SK-N-SH (cell line): ENCODE measurements around the gene SEMA4B. TPM values are rescaled to one million over a fixed set of nuclear protein-coding genes. Genes with fewer than 3 reads are reported as not detected.

Experiments used
- CTCF ChIA-PET: fragments of 300-600, 350-600 bp; formaldehyde crosslinking; extraction: SDS; loops from one replicate; lab custom pipeline; 2021; lab: Yijun Ruan, JAX
- POLR2A ChIA-PET: fragments of 350-600 bp; sonication (Branson Sonifier 250); formaldehyde crosslinking; extraction: SDS; loops from one replicate; lab custom pipeline; 2020; ENCODE audit warnings: antibody characterized with exemption, inconsistent platforms; lab: Yijun Ruan, JAX
- DNase-seq: peaks from one replicate; pipeline ENCODE4 v3.0.0; 2012
- H2AFZ ChIP-seq: fragments of 200-600 bp; sonication (generic); 2 replicates; pipeline ENCODE4 v1.8.1; 2016; ENCODE audit warnings: antibody characterized with exemption, mild to moderate bottlenecking, low read depth
- H3F3A ChIP-seq: fragments of 200-600 bp; sonication (generic); replicated peaks from 2 replicates; pipeline ENCODE3; 2016; ENCODE audit warnings: antibody characterized with exemption, mild to moderate bottlenecking; ENCODE audit not compliant: insufficient read depth
- H3K27ac ChIP-seq, 2 experiments: fragments of 200-500 bp in 1 of 2; fragments of 200-600 bp in 1 of 2; sonication (Bioruptor generic) in 1 of 2; sonication (generic), shearing (Covaris generic) in 1 of 2; 2 replicates each; pipeline versions ENCODE4 v1.5.1 to v1.6.1; 2014 to 2016; ENCODE audit warnings: low read depth in 2 of 2, inconsistent platforms in 1 of 2, low read length in 1 of 2, mild to moderate bottlenecking in 1 of 2, mixed read lengths in 1 of 2
- H3K27me3 ChIP-seq: fragments of 200-600 bp; sonication (generic), shearing (Covaris generic); 2 replicates; pipeline ENCODE4 v1.6.1; 2016; ENCODE audit warnings: mixed run types; ENCODE audit not compliant: insufficient read depth
- H3K36me3 ChIP-seq, 2 experiments: fragments of 200-500 bp in 1 of 2; fragments of 200-600 bp in 1 of 2; sonication (Bioruptor generic) in 1 of 2; sonication (generic) in 1 of 2; replicated peaks in 1 of 2; 2 replicates each; pipeline versions ENCODE3 to v1.5.1; 2014 to 2016; ENCODE audit warnings: low read length in 1 of 2, mild to moderate bottlenecking in 1 of 2; ENCODE audit not compliant: insufficient read depth in 2 of 2, control insufficient read depth in 1 of 2
- H3K4me1 ChIP-seq, 2 experiments: fragments of 200-500 bp in 1 of 2; fragments of 200-600 bp in 1 of 2; sonication (Bioruptor generic) in 1 of 2; sonication (generic), shearing (Covaris generic) in 1 of 2; 2 replicates each; pipeline versions ENCODE4 v1.5.1 to v1.6.1; 2014 to 2016; ENCODE audit warnings: low read depth in 1 of 2, low read length in 1 of 2, mixed run types in 1 of 2; ENCODE audit not compliant: insufficient read depth in 2 of 2, control insufficient read depth in 1 of 2
- H3K4me2 ChIP-seq: fragments of 200-600 bp; sonication (generic), shearing (Covaris generic); 2 replicates; pipeline ENCODE4 v1.6.1; 2017; ENCODE audit warnings: mixed run types
- H3K4me3 ChIP-seq, 2 experiments: fragments of 200-500 bp in 1 of 2; fragments of 200-600 bp in 1 of 2; sonication (Bioruptor generic) in 1 of 2; sonication (generic), shearing (Covaris generic) in 1 of 2; 2 replicates each; pipeline versions ENCODE4 v1.5.1 to v1.8.1; 2014 to 2016; ENCODE audit warnings: low read depth in 2 of 2, inconsistent platforms in 1 of 2, low read length in 1 of 2, mild to moderate bottlenecking in 1 of 2, mixed read lengths in 1 of 2, moderate library complexity in 1 of 2
- H3K79me2 ChIP-seq: fragments of 200-600 bp; sonication (generic); 2 replicates; pipeline ENCODE4 v1.8.1; 2017; ENCODE audit warnings: mild to moderate bottlenecking; ENCODE audit not compliant: insufficient read depth
- H3K9ac ChIP-seq: fragments of 200-600 bp; sonication (generic); 2 replicates; pipeline ENCODE4 v1.6.1; 2017; ENCODE audit warnings: mixed run types
- H3K9me2 ChIP-seq: fragments of 200-600 bp; sonication (generic); 2 replicates; pipeline ENCODE4 v1.6.1; 2017; ENCODE audit warnings: mixed run types
- H3K9me3 ChIP-seq: fragments of 200-600 bp; sonication (generic); 2 replicates; pipeline ENCODE4 v1.6.1; 2017; ENCODE audit warnings: mixed run types, mild to moderate bottlenecking, moderate library complexity
- H4K20me1 ChIP-seq: fragments of 200-600 bp; sonication (generic); 2 replicates; pipeline ENCODE4 v1.6.1; 2017; ENCODE audit warnings: mild to moderate bottlenecking, mixed run types; ENCODE audit not compliant: insufficient read depth
- FOSL2 ChIP-seq: IDR thresholded peaks from 2 replicates; pipeline ENCODE4 v1.4.0; 2012; ENCODE audit warnings: low read depth, mild to moderate bottlenecking, moderate library complexity, borderline replicate concordance
- GATA2 ChIP-seq: sonication (generic); formaldehyde crosslinking; IDR thresholded peaks from 2 replicates; pipeline ENCODE4 v1.5.0; 2020; ENCODE audit warnings: mild to moderate bottlenecking, missing genetic modification reagents
- IRF3 ChIP-seq: fragments of 150-350 bp; IDR thresholded peaks from 2 replicates; pipeline ENCODE4 v1.6.1; 2016; ENCODE audit warnings: mild to moderate bottlenecking, low read depth, low read length
- MXI1 ChIP-seq: IDR thresholded peaks from 2 replicates; pipeline ENCODE4 v1.6.1; 2012; ENCODE audit warnings: mild to moderate bottlenecking, low read depth, low read length, improper control_type of control experiment
- NFIC ChIP-seq: IDR thresholded peaks from 2 replicates; pipeline ENCODE4 v1.4.0; 2012; ENCODE audit warnings: borderline replicate concordance
- POLR2AphosphoS5 ChIP-seq: IDR thresholded peaks from 2 replicates; pipeline ENCODE4 v1.6.1; 2012; ENCODE audit warnings: low read depth, low read length
- RCOR1 ChIP-seq: fragments of 150-350 bp; IDR thresholded peaks from 2 replicates; pipeline ENCODE4 v1.6.1; 2017; ENCODE audit warnings: antibody characterized with exemption, low read length
- REST ChIP-seq: IDR thresholded peaks from 2 replicates; pipeline ENCODE4 v1.6.1; 2012; ENCODE audit warnings: mild to moderate bottlenecking, low read depth, low read length, moderate library complexity
- SIN3A ChIP-seq: IDR thresholded peaks from 2 replicates; pipeline ENCODE4 v1.6.1; 2012; ENCODE audit warnings: low read depth, mild to moderate bottlenecking, low read length, moderate library complexity, borderline replicate concordance
- TAF1 ChIP-seq: IDR thresholded peaks from 2 replicates; pipeline ENCODE4 v1.6.1; 2012; ENCODE audit warnings: low read depth, mild to moderate bottlenecking, low read length, moderate library complexity, borderline replicate concordance
- TCF12 ChIP-seq: IDR thresholded peaks from 2 replicates; pipeline ENCODE4 v1.4.0; 2012
- YY1 ChIP-seq: IDR thresholded peaks from 2 replicates; pipeline ENCODE4 v1.4.0; 2012; ENCODE audit warnings: low read depth, mild to moderate bottlenecking
- WGBS: methylation state at CpG from one replicate; pipeline ENCODE4 v1.1.6; 2017; ENCODE audit warnings: low lambda C conversion rate; 5-methylcytosine and 5-hydroxymethylcytosine counted together
- polyA plus RNA-seq, 3 experiments: library from polyadenylated mRNA; depleted of rRNA; stranded (reverse); fragments of >200 nt; gene quantifications; 2 replicates each; pipeline ENCODE4 v1.2.3, GENCODE V29; 2012

SEMA4B gene
- polyA plus RNA-seq, 1 of the 3 experiments (the other 2 are of a cell fraction) = 38.9 TPM

GRCh38 chr15:90208356-90208755 lies 7.2 kb downstream of the SEMA4B start:
- Histone ChIP-seq H3K9ac (no peak overlapping the region), H3K4me2 (no peak overlapping the region), H3K9me3 (no peaks in the 10 kb centered on the region), H3F3A (no peaks in the 10 kb centered on the region), H3K4me3 (no peak overlapping the region), H3K27me3 (no peaks in the 10 kb centered on the region), H3K79me2 (peaks cover 50% of the 10 kb centered on the region; the same call in 1 of the 2 replicates), H2AFZ (no peak overlapping the region), H3K4me1 (peaks cover 9 to 62% of the 10 kb centered on the region in 2 experiments; a peak in 3 of 4 replicates), H3K27ac (no peak overlapping the region), H3K36me3 (peaks cover 3 to 11% of the 10 kb centered on the region in 2 experiments), H4K20me1 (0 out of 2 replicates have a peak, but pooled peaks cover 4% of the 10 kb centered on the region), H3K9me2 (no peaks in the 10 kb centered on the region)
- DNase-seq = no peak
- TF ChIP-seq REST (no peak), YY1 (no peak), TAF1 (no peak), FOSL2 (no peak), MXI1 (no peak), POLR2AphosphoS5 (no peak), NFIC (no peak), TCF12 (no peak), SIN3A (no peak), RCOR1 (no peak), GATA2 (CRISPR knock-in tag) (no peak), IRF3 (no peak)
- CTCF ChIA-PET = interaction anchor here (0.8 to 9.0 kb wide), 3 partner anchors 8 to 13 kb away, joined by 3 to 74 read pairs (median 3); no protein-coding TSS in a partner anchor
- WGBS = 93% methylated on average over 6 of the region's 6 CpGs
- POLR2A ChIA-PET = no interaction called here

GRCh38 chr15:90209591-90209990 lies 8.5 kb downstream of the SEMA4B start:
- H3K9me2 ChIP-seq = no peaks in the 10 kb centered on the region
- H3K4me2 ChIP-seq = no peak overlapping the region
- H3K4me3 ChIP-seq = no peak overlapping the region
- no peaks in the 10 kb centered on the region for H3K9me3 ChIP-seq
- H3K27me3 ChIP-seq = no peaks in the 10 kb centered on the region
- ChIA-PET CTCF (interaction anchor here (0.8 kb wide), 1 partner anchor 9 kb away, joined by 5 read pairs; no protein-coding TSS in a partner anchor), POLR2A (no interaction called here)
- TF ChIP-seq SIN3A (no peak), TCF12 (no peak)
- peaks cover 9 to 54% of the 10 kb centered on the region in 2 experiments; a peak in 3 of 4 replicates for H3K4me1 ChIP-seq
- H2AFZ ChIP-seq = no peak overlapping the region
- no peak overlapping the region; a peak in 1 of 4 replicates for H3K27ac ChIP-seq
- peaks cover 4 to 11% of the 10 kb centered on the region in 2 experiments for H3K36me3 ChIP-seq
- no peak overlapping the region for H3K9ac ChIP-seq
- DNase-seq = no peak
- 84% methylated on average over 9 of the region's 9 CpGs for WGBS
- H3K79me2 ChIP-seq = peaks cover 43% of the 10 kb centered on the region; the same call in 1 of the 2 replicates
- H4K20me1 ChIP-seq = no peaks in the 10 kb centered on the region
- no peaks in the 10 kb centered on the region for H3F3A ChIP-seq
